Measurements from ENCODE around the gene ZNF433. TPM values are rescaled to one million over a fixed set of nuclear protein-coding genes. Genes with fewer than 3 reads are reported as not detected.

The ZNF433 gene
- total RNA-seq, 3 donors from 2014 or later = 5.0 to 13.3 (median 8.8) TPM

GRCh38 chr19:11964858-11965645 is 70.4 kb downstream of the ZNF433 start, which contains the start of gene ZNF763:
Gene ZNF763 (plus strand): TSS chr19:11965040. CDS start chr19:11965209, 169 bp downstream.
- DNase-seq (ENCODE audit: low spot score in 2 of 2) = peak; percentile 93
- Histone ChIP-seq H3K4me3 (peak within 1 kb of the TSS; percentile 70 to 88 (median 81)), H3K27me3 (no peaks in the 10 kb centered on the region), H3K4me1 (peaks cover 7% of the 10 kb centered on the region in 2 donors), H3K36me3 (no peaks in the 10 kb centered on the region), H3K9me3 (no peaks in the 10 kb centered on the region), H3K27ac (peak within 1 kb of the TSS; percentile 98 to 100)
- TF ChIP-seq POLR2AphosphoS5 (IDR thresholded peaks at IDR 0.05) (peak; percentile 63 to 81 (median 79)), POLR2A (IDR thresholded peaks at IDR 0.05) (peak; percentile 67)
- TF ChIP-seq, protein P1, sequence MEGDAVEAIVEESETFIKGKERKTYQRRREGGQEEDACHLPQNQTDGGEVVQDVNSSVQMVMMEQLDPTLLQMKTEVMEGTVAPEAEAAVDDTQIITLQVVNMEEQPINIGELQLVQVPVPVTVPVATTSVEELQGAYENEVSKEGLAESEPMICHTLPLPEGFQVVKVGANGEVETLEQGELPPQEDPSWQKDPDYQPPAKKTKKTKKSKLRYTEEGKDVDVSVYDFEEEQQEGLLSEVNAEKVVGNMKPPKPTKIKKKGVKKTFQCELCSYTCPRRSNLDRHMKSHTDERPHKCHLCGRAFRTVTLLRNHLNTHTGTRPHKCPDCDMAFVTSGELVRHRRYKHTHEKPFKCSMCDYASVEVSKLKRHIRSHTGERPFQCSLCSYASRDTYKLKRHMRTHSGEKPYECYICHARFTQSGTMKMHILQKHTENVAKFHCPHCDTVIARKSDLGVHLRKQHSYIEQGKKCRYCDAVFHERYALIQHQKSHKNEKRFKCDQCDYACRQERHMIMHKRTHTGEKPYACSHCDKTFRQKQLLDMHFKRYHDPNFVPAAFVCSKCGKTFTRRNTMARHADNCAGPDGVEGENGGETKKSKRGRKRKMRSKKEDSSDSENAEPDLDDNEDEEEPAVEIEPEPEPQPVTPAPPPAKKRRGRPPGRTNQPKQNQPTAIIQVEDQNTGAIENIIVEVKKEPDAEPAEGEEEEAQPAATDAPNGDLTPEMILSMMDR (IDR thresholded peaks at IDR 0.05) = no peak
- intact Hi-C loops (cut with DNase I; ENCODE audit: low total_unique reads) = no loop called here

Other genes with a start within 250 kb of the ZNF433 start
- gene ZNF491, start 237.2 kb downstream of the ZNF433 start, total RNA-seq = 1 to 10 TPM; 1.6 to 3.9 (median 3.2) TPM
- 10 to 100 TPM in 2 of 3 donors, 1 to 10 TPM in 1; 9.8 to 16.4 (median 16.0) TPM for gene ZNF440, start 221.4 kb downstream of the ZNF433 start, total RNA-seq
- 10 to 100 TPM in 2 of 3 donors, 1 to 10 TPM in 1; 5.1 to 20.8 (median 13.8) TPM for gene ZNF439, start 187.0 kb downstream of the ZNF433 start, total RNA-seq
- gene ZNF69, start 147.9 kb downstream of the ZNF433 start, total RNA-seq = 10 to 100 TPM; 16.3 to 26.1 (median 20.0) TPM
- 10 to 100 TPM; 13.8 to 32.9 (median 22.3) TPM for gene ZNF700, start 110.6 kb downstream of the ZNF433 start, total RNA-seq
- 10 to 100 TPM in 1 of 3 donors, 1 to 10 TPM in 2; 2.9 to 14.5 (median 6.9) TPM for gene ZNF763, start 70.6 kb downstream of the ZNF433 start, total RNA-seq
- gene ZNF878, start 17.3 kb upstream of the ZNF433 start, total RNA-seq = under 1 TPM in 2 of 3 donors, not detected in 1; 0.33 to 0.88 TPM
- 10 to 100 TPM in 2 of 3 donors, 1 to 10 TPM in 1; 8.8 to 28.5 (median 11.8) TPM for gene ZNF844, start 29.1 kb upstream of the ZNF433 start, total RNA-seq
- gene ZNF20, start 104.7 kb upstream of the ZNF433 start, total RNA-seq = 1 to 10 TPM; 1.4 to 8.2 (median 4.6) TPM
- gene ZNF625, start 121.1 kb upstream of the ZNF433 start, total RNA-seq = 1 to 10 TPM; 4.3 to 9.5 (median 5.4) TPM
- 10 to 100 TPM; 11.5 to 22.0 (median 12.8) TPM for gene ZNF136, start 127.4 kb upstream of the ZNF433 start, total RNA-seq